HUES48 (cell line): ENCODE measurements around the gene SLC25A21.

ENCODE experiments used
- H3K27ac ChIP-seq: one replicate; pipeline ENCODE4 v1.7.0; 2013; ENCODE audit warnings: low read depth, low read length, inconsistent platforms
- H3K27me3 ChIP-seq: 2 replicates; pipeline ENCODE4 v1.6.1; 2013; ENCODE audit warnings: mild to moderate bottlenecking, low read length; ENCODE audit not compliant: control insufficient read depth, insufficient read depth
- H3K36me3 ChIP-seq: 2 replicates; pipeline ENCODE4 v1.6.1; 2013; ENCODE audit warnings: low read length; ENCODE audit not compliant: control insufficient read depth, insufficient read depth
- H3K4me1 ChIP-seq: 2 replicates; pipeline ENCODE4 v1.6.1; 2013; ENCODE audit warnings: mild to moderate bottlenecking, low read length; ENCODE audit not compliant: control insufficient read depth, insufficient read depth
- H3K4me3 ChIP-seq: 2 replicates; pipeline ENCODE4 v1.5.1; 2013; ENCODE audit warnings: mild to moderate bottlenecking, low read depth, low read length
- H3K9ac ChIP-seq: 2 replicates; pipeline ENCODE4 v1.6.1; 2013; ENCODE audit warnings: mild to moderate bottlenecking, low read depth, low read length, moderate library complexity
- H3K9me3 ChIP-seq: 2 replicates; pipeline ENCODE4 v1.6.1; 2013; ENCODE audit warnings: low read length; ENCODE audit not compliant: control insufficient read depth, insufficient read depth

Gene SLC25A21

GRCh38 chr14:36847366-36847765, 325.0 kb downstream of the SLC25A21 start:
- Histone ChIP-seq H3K4me3 (no peak overlapping the region), H3K9me3 (no peaks in the 10 kb centered on the region), H3K4me1 (peaks cover 7% of the 10 kb centered on the region; the same call in 1 of the 2 replicates), H3K27me3 (no peaks in the 10 kb centered on the region), H3K36me3 (no peaks in the 10 kb centered on the region), H3K9ac (no peak overlapping the region), H3K27ac (no peak overlapping the region)

- Histone ChIP-seq H3K4me1 (peaks cover 7% of the 10 kb centered on the region; the same call in 1 of the 2 replicates), H3K4me3 (no peak overlapping the region), H3K27ac (no peak overlapping the region), H3K27me3 (no peaks in the 10 kb centered on the region), H3K9me3 (no peaks in the 10 kb centered on the region), H3K9ac (no peak overlapping the region), H3K36me3 (no peaks in the 10 kb centered on the region)
Observed at GRCh38 chr14:36845356-36846012, 326.9 kb downstream of the SLC25A21 start.

DNA sequence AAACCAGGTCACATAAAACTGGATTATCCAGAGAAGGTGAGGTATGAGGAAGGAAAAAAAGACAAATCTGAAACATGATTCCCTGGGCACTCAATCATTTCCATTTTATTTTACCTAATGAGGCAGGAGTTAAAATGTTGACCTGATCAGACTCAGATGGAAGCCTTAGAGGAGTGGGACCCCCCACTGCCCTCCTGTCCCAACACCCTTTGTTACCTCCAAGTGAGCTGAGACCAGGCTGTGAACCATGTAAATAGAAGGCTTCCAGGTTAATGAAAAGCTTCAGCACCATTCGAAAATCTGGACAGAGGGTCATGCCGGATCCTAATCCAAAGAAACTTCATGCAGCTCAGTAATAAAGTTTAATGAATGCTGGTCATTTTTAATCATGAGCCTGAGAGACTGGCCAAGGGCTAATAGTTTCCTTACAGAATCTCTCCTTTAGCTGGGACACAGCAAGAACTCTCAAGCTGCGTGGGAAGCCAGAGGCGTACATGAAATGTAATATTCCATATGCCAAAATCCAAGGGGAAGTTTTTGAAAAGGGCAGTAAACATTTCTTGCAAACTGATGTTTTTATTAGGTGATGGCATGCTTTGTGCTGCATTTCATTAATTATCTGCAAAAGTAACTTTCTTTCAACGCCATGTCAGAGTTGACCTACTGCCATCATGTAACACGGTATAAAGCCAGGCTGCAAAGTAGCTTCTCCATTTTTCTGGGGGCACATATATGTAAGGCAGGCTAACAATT, 327.8 kb downstream of the SLC25A21 start:
- Histone ChIP-seq H3K9ac (no peak overlapping the region), H3K4me1 (peaks cover 7% of the 10 kb centered on the region; the same call in 1 of the 2 replicates), H3K27me3 (no peaks in the 10 kb centered on the region), H3K27ac (no peak overlapping the region), H3K4me3 (no peak overlapping the region), H3K9me3 (no peaks in the 10 kb centered on the region), H3K36me3 (no peaks in the 10 kb centered on the region)

GRCh38 chr14:36843410-36843809, 329.0 kb downstream of the SLC25A21 start:
- Histone ChIP-seq H3K9ac (no peak overlapping the region), H3K9me3 (no peaks in the 10 kb centered on the region), H3K27ac (no peak overlapping the region), H3K27me3 (no peaks in the 10 kb centered on the region), H3K4me1 (peaks cover 7% of the 10 kb centered on the region; the same call in 1 of the 2 replicates), H3K36me3 (no peaks in the 10 kb centered on the region), H3K4me3 (no peak overlapping the region)

GRCh38 chr14:36835128-36835527, 337.3 kb downstream of the SLC25A21 start:
- Histone ChIP-seq H3K9ac (no peak overlapping the region), H3K27ac (no peak overlapping the region), H3K27me3 (no peaks in the 10 kb centered on the region), H3K9me3 (no peaks in the 10 kb centered on the region), H3K36me3 (no peaks in the 10 kb centered on the region), H3K4me1 (no peaks in the 10 kb centered on the region), H3K4me3 (no peak overlapping the region)

GRCh38 chr14:36834293-36834692, 338.1 kb downstream of the SLC25A21 start:
- no peak overlapping the region for H3K27ac ChIP-seq
- H3K36me3 ChIP-seq = no peaks in the 10 kb centered on the region
- H3K4me1 ChIP-seq = no peaks in the 10 kb centered on the region
- no peaks in the 10 kb centered on the region for H3K9me3 ChIP-seq
- no peaks in the 10 kb centered on the region for H3K27me3 ChIP-seq
- no peak overlapping the region for H3K4me3 ChIP-seq
- no peak overlapping the region for H3K9ac ChIP-seq

DNA sequence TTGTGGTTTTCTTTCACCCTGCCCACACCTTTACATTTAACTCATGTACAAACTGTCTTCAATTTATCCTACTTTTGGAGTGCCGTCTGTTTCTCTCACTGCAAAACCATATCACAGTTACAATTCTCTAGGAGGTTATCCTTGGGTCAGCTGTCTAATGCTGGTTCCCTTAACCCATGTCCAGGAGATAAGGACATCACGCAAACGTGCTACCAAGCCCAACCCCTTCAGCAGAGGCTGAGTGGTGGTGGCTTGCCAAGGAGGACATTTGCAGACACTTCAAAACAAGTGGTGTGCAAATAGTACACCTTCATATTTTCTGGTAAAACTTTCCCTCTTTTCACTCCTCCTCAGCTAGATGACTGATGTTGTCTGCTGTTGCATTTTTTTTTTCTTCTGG, 342.9 kb downstream of the SLC25A21 start:
- Histone ChIP-seq H3K36me3 (no peaks in the 10 kb centered on the region), H3K27me3 (no peaks in the 10 kb centered on the region)

GRCh38 chr14:36827861-36828260, 344.5 kb downstream of the SLC25A21 start:
- H3K27ac ChIP-seq = no peak overlapping the region
- no peaks in the 10 kb centered on the region for H3K27me3 ChIP-seq
- H3K4me3 ChIP-seq = no peak overlapping the region
- H3K36me3 ChIP-seq = no peaks in the 10 kb centered on the region
- no peak overlapping the region for H3K9ac ChIP-seq
- H3K4me1 ChIP-seq = peaks cover 25% of the 10 kb centered on the region
- H3K9me3 ChIP-seq = no peaks in the 10 kb centered on the region

More for the DNA sequence above, 342.9 kb downstream of the SLC25A21 start:
- Histone ChIP-seq H3K4me3 (no peak overlapping the region), H3K9me3 (no peaks in the 10 kb centered on the region), H3K27ac (no peak overlapping the region), H3K9ac (no peak overlapping the region), H3K4me1 (peaks cover 24% of the 10 kb centered on the region)

GRCh38 chr14:36826614-36827013, 345.8 kb downstream of the SLC25A21 start:
- Histone ChIP-seq H3K27ac (no peak overlapping the region), H3K4me1 (peaks cover 25% of the 10 kb centered on the region), H3K9me3 (no peaks in the 10 kb centered on the region), H3K27me3 (no peaks in the 10 kb centered on the region), H3K4me3 (no peak overlapping the region), H3K36me3 (no peaks in the 10 kb centered on the region), H3K9ac (no peak overlapping the region)

DNA sequence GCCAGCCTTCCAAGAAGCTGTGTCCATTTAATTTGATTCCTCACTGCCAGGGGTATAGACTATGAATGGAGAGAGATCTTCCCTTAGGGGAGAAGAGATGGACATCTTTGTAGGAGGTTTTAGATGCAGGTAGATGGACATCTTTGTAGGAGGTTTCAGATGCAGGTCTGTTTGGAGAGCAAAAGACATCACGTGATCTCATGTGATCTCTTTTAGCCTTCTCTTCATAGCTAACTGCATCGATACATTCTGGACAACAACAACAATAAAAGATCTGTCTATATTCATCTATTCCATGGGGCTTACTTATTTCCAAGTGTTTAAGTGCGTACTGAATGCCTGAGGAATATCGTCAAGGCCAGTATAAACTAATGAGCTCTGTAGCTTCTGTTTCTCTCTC, 347.6 kb downstream of the SLC25A21 start:
- Histone ChIP-seq H3K9me3 (no peaks in the 10 kb centered on the region), H3K4me1 (peaks cover 25% of the 10 kb centered on the region), H3K27ac (no peak overlapping the region), H3K27me3 (no peaks in the 10 kb centered on the region), H3K4me3 (no peak overlapping the region), H3K36me3 (no peaks in the 10 kb centered on the region), H3K9ac (no peak overlapping the region)

- H3K4me3 ChIP-seq = no peak overlapping the region
- H3K4me1 ChIP-seq = peaks cover 25% of the 10 kb centered on the region
- H3K36me3 ChIP-seq = no peaks in the 10 kb centered on the region
- H3K27ac ChIP-seq = no peak overlapping the region
- no peaks in the 10 kb centered on the region for H3K9me3 ChIP-seq
- no peak overlapping the region for H3K9ac ChIP-seq
- H3K27me3 ChIP-seq = no peaks in the 10 kb centered on the region
Observed at GRCh38 chr14:36823651-36824050, 348.8 kb downstream of the SLC25A21 start.
